ENCODE data around the gene HIVEP3.

HIVEP3 gene

DNA sequence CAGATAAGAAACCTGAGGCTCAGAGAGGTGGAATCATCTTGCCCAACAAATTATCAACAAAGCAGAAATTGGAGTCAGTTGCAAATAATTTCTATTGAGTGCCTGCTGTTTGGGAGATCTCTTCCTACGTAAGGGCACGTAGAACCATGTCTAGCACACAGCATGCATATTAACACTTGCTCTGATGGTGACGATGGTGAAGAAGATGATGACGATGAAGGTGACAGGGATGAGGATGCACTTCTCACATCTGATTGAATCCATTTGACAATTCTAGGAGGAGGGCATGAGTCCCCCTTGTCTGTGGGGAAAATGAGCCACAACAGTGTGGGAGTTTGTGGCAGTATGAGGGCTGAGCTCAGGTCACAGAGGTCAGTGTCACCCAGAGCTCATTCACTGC lies 183.6 kb downstream of the HIVEP3 start:
- Histone ChIP-seq H3K9ac (no peak overlapping the region), H3K27me3 (ENCODE audit: control insufficient read depth, insufficient read depth, low read length) (no peaks in the 10 kb centered on the region), H3K4me3 (ENCODE audit: low read depth, low read length) (no peak overlapping the region), H3K27ac (no peak overlapping the region), H3K36me3 (ENCODE audit: control insufficient read depth, insufficient read depth, low read length) (no peaks in the 10 kb centered on the region), H3K4me2 (ENCODE audit: low read length) (no peak overlapping the region), H3K4me1 (no peaks in the 10 kb centered on the region), H3K9me3 (ENCODE audit: control insufficient read depth, low read length) (no peaks in the 10 kb centered on the region), H2AFZ (no peak overlapping the region), H3K79me2 (no peaks in the 10 kb centered on the region)
- TF ChIP-seq, protein P1, sequence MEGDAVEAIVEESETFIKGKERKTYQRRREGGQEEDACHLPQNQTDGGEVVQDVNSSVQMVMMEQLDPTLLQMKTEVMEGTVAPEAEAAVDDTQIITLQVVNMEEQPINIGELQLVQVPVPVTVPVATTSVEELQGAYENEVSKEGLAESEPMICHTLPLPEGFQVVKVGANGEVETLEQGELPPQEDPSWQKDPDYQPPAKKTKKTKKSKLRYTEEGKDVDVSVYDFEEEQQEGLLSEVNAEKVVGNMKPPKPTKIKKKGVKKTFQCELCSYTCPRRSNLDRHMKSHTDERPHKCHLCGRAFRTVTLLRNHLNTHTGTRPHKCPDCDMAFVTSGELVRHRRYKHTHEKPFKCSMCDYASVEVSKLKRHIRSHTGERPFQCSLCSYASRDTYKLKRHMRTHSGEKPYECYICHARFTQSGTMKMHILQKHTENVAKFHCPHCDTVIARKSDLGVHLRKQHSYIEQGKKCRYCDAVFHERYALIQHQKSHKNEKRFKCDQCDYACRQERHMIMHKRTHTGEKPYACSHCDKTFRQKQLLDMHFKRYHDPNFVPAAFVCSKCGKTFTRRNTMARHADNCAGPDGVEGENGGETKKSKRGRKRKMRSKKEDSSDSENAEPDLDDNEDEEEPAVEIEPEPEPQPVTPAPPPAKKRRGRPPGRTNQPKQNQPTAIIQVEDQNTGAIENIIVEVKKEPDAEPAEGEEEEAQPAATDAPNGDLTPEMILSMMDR (IDR thresholded peaks at IDR 0.05) = no peak

DNA sequence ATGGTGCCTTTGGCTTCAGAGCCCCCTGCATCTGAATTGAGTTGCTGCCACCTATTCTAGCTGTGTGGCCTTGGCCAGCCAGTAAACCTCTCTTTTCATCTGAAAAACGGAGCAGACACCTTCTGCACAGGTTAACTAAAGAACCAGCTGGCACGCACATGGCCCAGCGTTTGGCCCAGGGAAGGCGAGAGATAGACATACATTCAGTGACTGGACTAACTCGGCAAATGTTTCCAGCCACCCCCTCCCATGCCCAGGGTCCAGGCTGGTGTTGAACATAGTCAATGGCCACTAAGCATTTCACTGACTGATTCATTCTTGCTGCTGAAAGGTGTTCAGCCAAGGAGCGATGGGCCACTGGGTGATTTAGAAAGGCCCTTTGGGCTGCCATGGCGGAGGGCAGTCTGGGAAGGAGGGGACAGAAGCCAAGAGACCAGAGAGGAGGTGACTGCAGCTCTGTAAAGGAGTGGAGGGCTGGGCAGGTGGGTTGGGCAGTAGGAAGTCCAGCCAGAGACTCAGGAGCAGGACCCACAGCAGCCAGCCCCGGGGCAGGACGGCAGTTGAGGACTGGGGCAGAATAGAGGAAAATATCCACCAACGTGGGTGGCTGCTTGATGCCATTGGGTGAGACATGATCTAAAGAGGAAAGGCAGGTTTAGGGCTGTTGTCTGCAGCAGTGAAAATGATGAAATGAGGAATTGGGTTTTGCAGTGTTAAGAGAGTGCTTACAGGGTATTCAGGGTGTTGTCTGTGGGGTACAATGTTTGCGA lies 184.3 kb downstream of the HIVEP3 start:
- Histone ChIP-seq H3K36me3 (ENCODE audit: control insufficient read depth, insufficient read depth, low read length) (no peaks in the 10 kb centered on the region), H3K4me1 (no peaks in the 10 kb centered on the region), H2AFZ (no peak overlapping the region), H3K79me2 (no peaks in the 10 kb centered on the region), H3K27me3 (ENCODE audit: control insufficient read depth, insufficient read depth, low read length) (no peaks in the 10 kb centered on the region), H3K27ac (no peak overlapping the region), H3K4me3 (ENCODE audit: low read depth, low read length) (no peak overlapping the region), H3K4me2 (ENCODE audit: low read length) (no peak overlapping the region), H3K9me3 (ENCODE audit: control insufficient read depth, low read length) (no peaks in the 10 kb centered on the region), H3K9ac (no peak overlapping the region)
- TF ChIP-seq, protein P1 (IDR thresholded peaks at IDR 0.05) = no peak

DNA sequence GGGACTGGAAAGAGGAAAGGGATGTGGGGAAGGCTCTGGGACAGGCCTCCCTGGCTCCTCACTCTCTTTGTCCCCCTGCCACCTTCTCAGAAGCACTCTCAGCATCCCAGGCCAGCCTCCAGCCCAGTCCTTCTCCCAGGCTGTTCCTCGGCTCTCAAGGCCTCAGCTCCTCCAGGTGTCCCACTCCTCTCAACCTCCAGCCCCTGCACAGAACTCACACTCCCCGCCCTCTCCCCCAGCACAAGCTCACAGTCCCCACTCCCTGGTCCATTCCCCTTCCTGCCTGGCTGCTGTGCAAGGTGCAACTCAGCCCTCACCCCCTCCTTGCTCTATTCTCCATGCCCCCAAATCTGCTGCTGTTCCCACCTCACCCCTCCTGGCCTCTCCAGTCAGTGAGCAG lies 185.0 kb downstream of the HIVEP3 start:
- Histone ChIP-seq H3K27ac (no peak overlapping the region), H3K4me3 (ENCODE audit: low read depth, low read length) (no peak overlapping the region), H3K4me2 (ENCODE audit: low read length) (no peak overlapping the region), H3K79me2 (no peaks in the 10 kb centered on the region), H3K4me1 (no peaks in the 10 kb centered on the region), H3K9ac (no peak overlapping the region), H3K27me3 (ENCODE audit: control insufficient read depth, insufficient read depth, low read length) (no peaks in the 10 kb centered on the region), H3K9me3 (ENCODE audit: control insufficient read depth, low read length) (no peaks in the 10 kb centered on the region), H3K36me3 (ENCODE audit: control insufficient read depth, insufficient read depth, low read length) (no peaks in the 10 kb centered on the region), H2AFZ (no peak overlapping the region)
- TF ChIP-seq, protein P1 (IDR thresholded peaks at IDR 0.05) = no peak

DNA sequence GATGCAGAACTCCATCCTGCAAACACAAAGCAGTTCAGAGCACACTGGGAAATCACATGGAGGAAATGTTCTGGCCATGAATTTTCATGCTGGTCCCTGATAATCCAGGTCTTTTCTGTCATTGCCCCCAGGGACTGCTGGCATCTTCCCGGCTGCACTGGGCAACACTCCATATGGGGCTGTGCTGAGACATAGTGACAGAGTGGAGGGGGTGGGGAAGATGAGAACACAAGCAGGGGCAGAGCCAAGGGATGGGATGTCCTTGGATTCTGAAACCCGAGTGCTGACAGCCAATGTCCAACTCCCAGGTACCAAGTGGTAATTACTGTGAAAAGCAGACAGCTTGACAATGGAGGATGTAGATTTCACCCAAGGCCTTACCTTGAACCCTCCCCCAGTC lies 185.7 kb downstream of the HIVEP3 start:
- no peaks in the 10 kb centered on the region for H3K36me3 ChIP-seq (ENCODE audit: control insufficient read depth, insufficient read depth, low read length)
- TF ChIP-seq, protein P1 (IDR thresholded peaks at IDR 0.05) = no peak
- H3K79me2 ChIP-seq = no peaks in the 10 kb centered on the region
- H2AFZ ChIP-seq = no peak overlapping the region
- H3K4me2 ChIP-seq (ENCODE audit: low read length) = no peak overlapping the region
- H3K27ac ChIP-seq = no peak overlapping the region
- H3K4me3 ChIP-seq (ENCODE audit: low read depth, low read length) = no peak overlapping the region
- no peaks in the 10 kb centered on the region for H3K27me3 ChIP-seq (ENCODE audit: control insufficient read depth, insufficient read depth, low read length)
- H3K9me3 ChIP-seq (ENCODE audit: control insufficient read depth, low read length) = no peaks in the 10 kb centered on the region
- H3K9ac ChIP-seq = no peak overlapping the region
- H3K4me1 ChIP-seq = no peaks in the 10 kb centered on the region

DNA sequence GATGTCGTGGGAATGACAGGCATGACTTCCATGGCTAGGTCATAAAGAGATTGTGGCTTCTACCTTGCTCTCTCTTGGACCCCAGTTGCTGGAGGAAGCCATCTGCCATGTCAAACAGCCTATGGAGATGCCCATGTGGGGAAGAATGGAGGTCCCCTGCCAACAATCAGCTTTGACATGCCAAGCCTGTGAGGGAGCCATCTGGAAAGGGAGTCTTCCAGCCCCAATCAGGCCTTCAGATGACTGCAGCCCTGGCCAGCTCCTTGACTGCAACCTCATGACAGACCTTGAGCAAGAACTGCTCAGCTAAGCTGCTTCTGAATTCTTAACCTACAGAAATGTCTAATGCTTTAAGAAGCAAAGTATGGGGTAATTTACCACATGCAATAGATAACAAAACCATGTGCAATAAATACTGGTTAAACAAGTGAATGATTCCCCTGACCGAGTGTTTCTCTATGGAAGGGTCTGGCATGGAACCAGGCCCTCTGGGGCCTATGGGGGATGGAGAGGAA lies 187.1 kb downstream of the HIVEP3 start:
- H2AFZ ChIP-seq = no peak overlapping the region
- no peaks in the 10 kb centered on the region for H3K36me3 ChIP-seq (ENCODE audit: control insufficient read depth, insufficient read depth, low read length)
- H3K27me3 ChIP-seq (ENCODE audit: control insufficient read depth, insufficient read depth, low read length) = no peaks in the 10 kb centered on the region
- TF ChIP-seq, protein P1 (IDR thresholded peaks at IDR 0.05) = no peak
- H3K4me2 ChIP-seq (ENCODE audit: low read length) = no peak overlapping the region
- H3K4me3 ChIP-seq (ENCODE audit: low read depth, low read length) = no peak overlapping the region
- H3K4me1 ChIP-seq = no peaks in the 10 kb centered on the region
- H3K27ac ChIP-seq = no peak overlapping the region
- H3K79me2 ChIP-seq = no peaks in the 10 kb centered on the region
- H3K9me3 ChIP-seq (ENCODE audit: control insufficient read depth, low read length) = no peaks in the 10 kb centered on the region
- H3K9ac ChIP-seq = no peak overlapping the region

All from parathyroid adenoma (tissue), 2 donors.